HAP-1 (cell line): ENCODE measurements around the gene MRPS18C.
"Not testable (repeated sequence)": the region's sequence is repeated elsewhere in the genome, so short reads cannot be mapped to it uniquely, and the experiment has no call there.

Source experiments
- DNase-seq, 2 experiments: peaks; one replicate each; pipeline ENCODE4 v3.0.0-alpha.2; 2016 to 2020; ENCODE audit warnings: low spot score in 2 of 2
- H3K27me3 ChIP-seq: fragments of 250-450 bp; sonication (Bioruptor Pico); 2 replicates; pipeline ENCODE4 v1.5.1; 2020; ENCODE audit warnings: low read depth, mild to moderate bottlenecking, moderate library complexity
- H3K36me3 ChIP-seq: fragments of 250-450 bp; sonication (Bioruptor Pico); replicated peaks from 2 replicates; pipeline ENCODE4 v1.5.1; 2020; ENCODE audit warnings: mild to moderate bottlenecking
- H3K4me1 ChIP-seq: fragments of 250-450 bp; sonication (Bioruptor Pico); 2 replicates; pipeline ENCODE4 v1.5.1; 2020; ENCODE audit warnings: mild to moderate bottlenecking
- H3K4me3 ChIP-seq: fragments of 250-450 bp; sonication (Bioruptor Pico); 2 replicates; pipeline ENCODE4 v1.5.1; 2020; ENCODE audit warnings: mild to moderate bottlenecking, moderate library complexity
- H3K9me3 ChIP-seq: fragments of 250-450 bp; sonication (Bioruptor Pico); 2 replicates; pipeline ENCODE4 v1.5.1; 2020; ENCODE audit warnings: mild to moderate bottlenecking, moderate library complexity
- in situ Hi-C: fragments of 300-500 bp; cut with MboI; formaldehyde crosslinking; loops from 3 replicates; pipeline ENCODE4 v1.14.3; 2020; ENCODE audit warnings: low sequenced_read_pairs, inconsistent platforms, mixed read lengths

MRPS18C gene

GRCh38 chr4:83473966-83474365, 18.1 kb downstream of the MRPS18C start:
- Histone ChIP-seq H3K4me1 (no peaks in the 10 kb centered on the region), H3K9me3 (no peaks in the 10 kb centered on the region), H3K36me3 (peaks cover 3% of the 10 kb centered on the region), H3K4me3 (no peak overlapping the region), H3K27me3 (no peaks in the 10 kb centered on the region)
- DNase-seq, result no peak
- in situ Hi-C loops, result no loop called here

DNA sequence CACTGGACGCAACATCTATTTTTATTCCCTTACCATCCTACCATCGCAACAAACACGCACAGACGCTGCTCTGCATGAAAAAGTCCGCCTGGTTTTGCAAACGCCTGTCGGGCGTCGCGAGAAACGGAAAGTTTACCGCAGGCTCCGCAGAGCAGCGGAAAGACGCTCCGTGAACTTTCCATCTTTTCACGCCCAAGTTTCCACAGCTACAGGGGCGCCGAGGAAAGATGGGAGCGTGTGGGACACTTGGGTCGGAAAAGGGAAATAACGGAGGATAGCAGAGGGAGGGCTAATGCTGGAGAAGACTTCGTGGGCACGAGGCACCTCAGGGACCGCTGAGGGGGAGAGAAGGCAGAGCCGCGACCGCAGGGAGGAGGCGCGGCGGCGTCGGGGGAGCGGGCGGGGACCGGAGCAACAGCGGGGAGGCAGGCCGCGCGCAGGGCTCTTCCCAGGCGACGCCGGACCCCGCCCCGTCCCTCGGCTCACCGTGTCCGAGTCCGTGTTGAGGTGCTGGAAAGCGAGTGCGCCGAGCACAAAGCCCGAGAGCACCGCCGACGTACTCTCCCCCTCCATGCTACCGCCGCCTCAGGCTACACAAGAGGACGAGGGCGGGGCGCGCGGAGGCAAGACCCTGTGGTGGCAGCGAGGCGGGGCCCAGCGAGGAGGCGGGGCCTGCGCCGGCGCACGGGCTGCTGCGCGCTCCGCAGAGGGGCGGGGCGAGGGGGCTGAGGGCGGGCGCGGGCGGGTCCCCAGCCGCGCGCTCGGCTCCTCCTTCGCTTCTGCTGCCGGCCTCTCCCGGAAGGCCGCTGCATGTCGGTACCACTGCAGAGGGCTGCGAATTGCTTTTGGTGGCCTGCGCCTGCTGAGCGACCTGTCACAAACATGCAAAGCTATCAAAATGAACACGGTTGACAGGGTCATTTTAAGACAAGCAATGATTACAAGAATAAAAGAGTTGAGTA, 28.9 kb downstream of the MRPS18C start, which contains the start of gene ABRAXAS1:
TSS of gene ABRAXAS1 (minus strand) at position 601 of the 962 bp plus-strand sequence. CDS start at position 573, 28 bp downstream.
- Histone ChIP-seq H3K9me3 (no peaks in the 10 kb centered on the region), H3K27me3 (no peaks in the 10 kb centered on the region), H3K4me1 (peaks cover 24% of the 10 kb centered on the region), H3K4me3 (peak within 1 kb of the TSS; percentile 49), H3K36me3 (no peaks in the 10 kb centered on the region)
- in situ Hi-C loops, result no loop called here
- DNase-seq, result peak; percentile 94 to 98

GRCh38 chr4:83486457-83487129, 30.7 kb downstream of the MRPS18C start:
- no peaks in the 10 kb centered on the region for H3K27me3 ChIP-seq
- no peak overlapping the region for H3K4me3 ChIP-seq
- in situ Hi-C loops, result no loop called here
- H3K4me1 ChIP-seq, result peaks cover 37% of the 10 kb centered on the region
- H3K36me3 ChIP-seq, result no peaks in the 10 kb centered on the region
- DNase-seq, result no peak
- no peaks in the 10 kb centered on the region for H3K9me3 ChIP-seq

GRCh38 chr4:83489711-83490326, 34.0 kb downstream of the MRPS18C start:
- no peaks in the 10 kb centered on the region for H3K36me3 ChIP-seq
- no peak overlapping the region for H3K4me3 ChIP-seq
- H3K4me1 ChIP-seq, result peaks cover 29% of the 10 kb centered on the region
- no peaks in the 10 kb centered on the region for H3K27me3 ChIP-seq
- no peak for DNase-seq
- H3K9me3 ChIP-seq, result no peaks in the 10 kb centered on the region
- in situ Hi-C loops, result no loop called here

- Histone ChIP-seq H3K9me3 (no peaks in the 10 kb centered on the region), H3K36me3 (no peaks in the 10 kb centered on the region), H3K4me1 (peaks cover 23% of the 10 kb centered on the region), H3K4me3 (no peak overlapping the region), H3K27me3 (no peaks in the 10 kb centered on the region)
- in situ Hi-C loops, result no loop called here
- peak; percentile 57 to 80 for DNase-seq
These were observed 35.1 kb downstream of the MRPS18C start for GRCh38 chr4:83490876-83491450.

DNA sequence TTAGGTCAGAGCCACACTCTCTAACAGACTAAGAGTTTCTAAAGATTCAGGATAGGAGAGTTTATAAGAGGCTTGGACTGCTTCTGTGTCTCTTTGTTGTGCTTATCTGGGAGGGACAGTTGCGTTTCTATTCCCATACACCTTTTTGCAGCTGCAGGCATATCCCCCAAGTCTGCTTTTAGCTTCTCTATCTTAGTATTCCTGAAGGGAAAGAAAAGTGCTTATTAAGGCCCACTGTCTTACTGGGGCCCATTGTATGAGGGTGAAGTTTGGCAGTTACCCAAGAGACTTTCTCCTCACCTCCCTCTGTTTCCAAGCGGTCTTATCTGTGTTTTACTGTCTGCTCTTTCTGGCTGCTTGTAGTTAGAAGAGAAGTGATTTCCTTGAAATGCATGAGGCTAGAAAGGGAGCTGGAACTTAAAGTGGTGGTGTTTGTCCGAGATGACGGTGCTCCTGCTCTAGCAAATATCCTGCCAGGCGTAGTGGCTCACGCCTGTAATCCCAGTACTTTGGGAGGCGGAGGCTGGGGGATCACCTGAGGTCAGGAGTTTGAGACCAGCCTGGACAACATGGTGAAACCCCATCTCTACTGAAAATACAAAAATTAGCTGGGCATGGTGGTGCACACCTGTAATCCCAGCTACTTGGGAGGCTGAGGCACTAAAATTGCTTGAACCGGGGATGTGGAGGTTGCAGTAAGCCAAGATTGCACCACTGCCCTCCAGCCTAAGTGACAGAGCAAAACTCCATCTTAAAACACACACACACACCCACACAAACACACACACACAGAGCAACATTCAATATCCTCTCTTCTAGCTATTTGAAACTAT, 40.4 kb downstream of the MRPS18C start:
- H3K36me3 ChIP-seq, H3K9me3 ChIP-seq, H3K4me1 ChIP-seq, H3K4me3 ChIP-seq, DNase-seq, in situ Hi-C loops, H3K27me3 ChIP-seq: not testable (repeated sequence)

- in situ Hi-C loops, result no loop called here
- Histone ChIP-seq H3K4me1 (no peaks in the 10 kb centered on the region), H3K9me3 (no peaks in the 10 kb centered on the region), H3K4me3 (no peak overlapping the region), H3K27me3 (no peaks in the 10 kb centered on the region), H3K36me3 (no peaks in the 10 kb centered on the region)
- DNase-seq, result no peak
These were observed 42.3 kb downstream of the MRPS18C start for GRCh38 chr4:83498187-83498586.

DNA sequence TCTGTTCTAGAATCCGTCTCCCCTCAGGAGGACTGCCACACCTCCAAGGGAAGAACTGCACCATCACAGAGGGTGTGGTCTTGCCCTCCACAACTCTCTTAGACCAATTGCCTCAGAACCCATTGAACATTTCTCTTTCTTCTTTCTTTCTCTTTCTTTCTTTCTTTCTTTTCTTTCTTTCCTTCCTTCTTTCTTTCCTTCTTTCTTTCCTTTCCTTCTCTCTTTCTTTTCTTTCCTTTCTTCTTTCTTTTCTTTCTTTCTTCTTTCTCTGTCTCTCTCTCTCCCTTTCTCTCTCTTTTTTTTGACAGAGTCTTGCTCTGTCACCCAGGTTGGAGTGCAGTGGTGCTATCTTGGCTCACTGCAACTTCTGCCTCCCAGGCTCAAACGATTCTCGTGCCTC, 45.8 kb downstream of the MRPS18C start:
- H3K4me3 ChIP-seq, H3K4me1 ChIP-seq, in situ Hi-C loops, DNase-seq, H3K36me3 ChIP-seq, H3K27me3 ChIP-seq, H3K9me3 ChIP-seq: not testable (repeated sequence)

DNA sequence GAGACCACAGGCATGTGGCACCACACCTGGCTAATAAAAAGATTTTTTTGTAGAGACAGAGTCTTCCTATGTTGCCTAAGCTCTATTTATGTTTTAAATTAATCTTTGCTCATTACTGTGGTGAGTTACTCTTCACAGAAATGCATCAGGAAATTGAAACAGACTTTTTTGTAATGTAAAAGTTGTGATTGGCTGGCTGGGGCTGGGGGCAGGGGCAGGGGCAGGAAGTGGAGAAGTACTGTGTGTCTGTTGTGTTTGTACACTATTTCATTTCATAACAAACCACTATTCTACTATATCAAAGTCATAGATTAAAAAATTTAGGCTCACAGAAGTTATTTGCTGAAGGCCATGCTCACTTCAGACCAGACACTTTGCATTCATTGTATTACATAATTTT, 48.1 kb downstream of the MRPS18C start:
- Histone ChIP-seq H3K4me1 (no peaks in the 10 kb centered on the region), H3K4me3 (no peak overlapping the region), H3K27me3 (no peaks in the 10 kb centered on the region), H3K36me3 (no peaks in the 10 kb centered on the region), H3K9me3 (no peaks in the 10 kb centered on the region)
- no peak for DNase-seq
- in situ Hi-C loops, result no loop called here

GRCh38 chr4:83504503-83504902, 48.6 kb downstream of the MRPS18C start:
- DNase-seq, result no peak
- no peak overlapping the region for H3K4me3 ChIP-seq
- H3K9me3 ChIP-seq, result no peaks in the 10 kb centered on the region
- in situ Hi-C loops, result no loop called here
- H3K4me1 ChIP-seq, result no peaks in the 10 kb centered on the region
- H3K27me3 ChIP-seq, result no peaks in the 10 kb centered on the region
- H3K36me3 ChIP-seq, result no peaks in the 10 kb centered on the region

DNA sequence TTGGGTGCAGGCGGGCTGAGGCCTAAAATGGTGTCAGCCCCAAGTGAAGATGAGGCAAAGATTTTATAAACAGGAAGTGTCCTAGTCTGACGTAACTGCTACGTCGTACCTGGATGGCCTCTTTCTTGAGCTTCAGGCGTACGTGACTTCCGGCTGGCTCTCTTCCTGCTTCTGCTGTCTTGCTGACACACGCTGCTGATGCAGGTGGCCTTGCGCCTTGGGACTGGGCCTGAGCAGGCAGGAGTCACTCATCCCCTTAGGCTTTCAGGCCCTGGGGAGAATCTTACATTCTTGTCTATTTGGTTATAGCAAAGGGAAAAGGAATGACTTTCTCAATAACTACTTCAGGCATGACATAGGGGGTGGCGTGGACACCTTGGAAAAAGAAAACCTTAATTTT, 49.1 kb downstream of the MRPS18C start:
- no peak for DNase-seq
- no peak overlapping the region for H3K4me3 ChIP-seq
- H3K27me3 ChIP-seq, result no peaks in the 10 kb centered on the region
- H3K9me3 ChIP-seq, result no peaks in the 10 kb centered on the region
- H3K4me1 ChIP-seq, result no peaks in the 10 kb centered on the region
- no peaks in the 10 kb centered on the region for H3K36me3 ChIP-seq
- in situ Hi-C loops, result no loop called here

- H3K4me3 ChIP-seq, H3K4me1 ChIP-seq, in situ Hi-C loops, H3K36me3 ChIP-seq, H3K27me3 ChIP-seq, H3K9me3 ChIP-seq: not testable (repeated sequence)
- peak; percentile 30 to 84 for DNase-seq
These were observed 53.3 kb downstream of the MRPS18C start for GRCh38 chr4:83509156-83509585.

DNA sequence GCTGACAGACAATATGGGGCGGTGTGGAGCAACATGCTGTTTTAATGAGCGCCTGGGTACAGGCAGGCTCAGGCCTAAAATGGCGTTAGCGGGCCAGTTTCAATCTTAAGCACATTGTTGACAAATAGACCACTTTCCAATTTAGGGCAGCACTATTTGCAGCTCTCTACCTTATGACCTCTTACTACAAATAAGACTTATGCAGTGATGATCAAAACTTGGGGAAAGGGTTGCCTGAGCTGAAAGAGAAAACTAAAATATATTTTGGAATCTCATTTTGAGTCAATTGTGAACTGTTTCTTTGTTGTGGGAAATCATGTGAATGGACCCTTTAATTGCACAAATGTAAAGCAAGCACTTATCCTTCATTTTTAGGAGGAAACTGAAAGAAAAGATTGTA, 54.6 kb downstream of the MRPS18C start:
- in situ Hi-C loops, result loop anchor here (5.0 kb wide), 1 partner anchor 127 kb away; no protein-coding TSS in a partner anchor

More for the DNA sequence above, 54.6 kb downstream of the MRPS18C start:
- Histone ChIP-seq H3K4me3 (no peak overlapping the region), H3K9me3 (no peaks in the 10 kb centered on the region), H3K27me3 (no peaks in the 10 kb centered on the region), H3K36me3 (no peaks in the 10 kb centered on the region), H3K4me1 (no peaks in the 10 kb centered on the region)
- no peak for DNase-seq
